ENCODE measurements around the gene ATP8A2. TPM values are rescaled to one million over a fixed set of nuclear protein-coding genes. Genes with fewer than 3 reads are reported as not detected.
A peak's percentile ranks its signal among the peaks of the same experiment; 100 is the strongest.

Gene ATP8A2
- total RNA-seq (2014; rRNA removed; shearing (Covaris generic)) (0.05 TPM in 1 of 2 replicates, not detected in the other), total RNA-seq (2022) (0.15 TPM in 1 of 2 replicates, not detected in the other), Bru-seq, nascent RNA (percentile 7 among the genes with signal in this experiment), BruChase-seq, experiment 1, labeled RNA remaining after a 6-hour chase (percentile 8 among the genes with signal in this experiment), BruChase-seq, experiment 2, labeled RNA remaining after a 2-hour chase (percentile 9 among the genes with signal in this experiment)
- long read RNA-seq, partial matches to known transcripts = 0 of 1 reads
- long read RNA-seq, other reads (novel, unspliced or antisense) = 1 of 1 reads

DNA sequence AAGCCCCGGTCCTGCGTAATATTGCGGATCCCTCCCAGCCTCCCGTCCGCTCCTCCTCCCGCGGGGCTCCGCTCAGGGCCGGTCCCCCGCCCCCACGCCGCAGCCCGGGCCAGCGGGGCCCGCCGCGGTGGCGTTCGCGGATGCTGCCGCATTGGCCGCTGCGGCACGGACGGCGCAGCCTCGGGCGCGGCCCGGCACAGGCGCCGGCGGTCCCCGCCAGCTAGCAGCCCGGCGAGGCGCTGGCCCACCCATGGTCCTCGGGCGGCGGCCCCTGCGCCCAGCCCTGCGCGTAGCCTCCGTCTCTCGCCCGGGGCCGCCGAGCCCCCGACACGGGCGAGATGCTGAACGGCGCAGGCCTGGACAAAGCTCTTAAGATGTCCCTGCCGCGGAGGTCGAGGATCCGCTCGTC lies at the start of gene ATP8A2:
ATP8A2 (plus strand) TSS at position 100 of the 409 bp plus-strand sequence; CDS start at position 339, 239 bp downstream.
- no peaks in the 10 kb centered on the region for H3K4me1 ChIP-seq (ENCODE audit: insufficient read depth, low read length, poor library complexity, severe bottlenecking)
- H3K4me2 ChIP-seq (ENCODE audit: low read length) = no peak within 1 kb of the TSS
- H4K20me1 ChIP-seq (ENCODE audit: insufficient read depth, low read length) = no peaks in the 10 kb centered on the region
- no peaks in the 10 kb centered on the region for H3K36me3 ChIP-seq (ENCODE audit: insufficient read depth, low read length)
- CTCF ChIA-PET (ENCODE audit: unreplicated experiment) = interaction anchor here (0.6 kb wide), 1 partner anchor 233 kb away, joined by 4 read pairs; no protein-coding TSS in a partner anchor
- no peak for DNase-seq (ENCODE audit: low spot score)
- H3K27ac ChIP-seq (ENCODE audit: low read depth, low read length, poor library complexity, severe bottlenecking) = no peak within 1 kb of the TSS
- H3K79me2 ChIP-seq (ENCODE audit: insufficient read depth, low read depth, low read length) = no peaks in the 10 kb centered on the region
- no peaks in the 10 kb centered on the region for H3K9me3 ChIP-seq (ENCODE audit: low read length)
- BruUV-seq (replicated peaks) = no TSS peak
- TF ChIP-seq, protein P1, sequence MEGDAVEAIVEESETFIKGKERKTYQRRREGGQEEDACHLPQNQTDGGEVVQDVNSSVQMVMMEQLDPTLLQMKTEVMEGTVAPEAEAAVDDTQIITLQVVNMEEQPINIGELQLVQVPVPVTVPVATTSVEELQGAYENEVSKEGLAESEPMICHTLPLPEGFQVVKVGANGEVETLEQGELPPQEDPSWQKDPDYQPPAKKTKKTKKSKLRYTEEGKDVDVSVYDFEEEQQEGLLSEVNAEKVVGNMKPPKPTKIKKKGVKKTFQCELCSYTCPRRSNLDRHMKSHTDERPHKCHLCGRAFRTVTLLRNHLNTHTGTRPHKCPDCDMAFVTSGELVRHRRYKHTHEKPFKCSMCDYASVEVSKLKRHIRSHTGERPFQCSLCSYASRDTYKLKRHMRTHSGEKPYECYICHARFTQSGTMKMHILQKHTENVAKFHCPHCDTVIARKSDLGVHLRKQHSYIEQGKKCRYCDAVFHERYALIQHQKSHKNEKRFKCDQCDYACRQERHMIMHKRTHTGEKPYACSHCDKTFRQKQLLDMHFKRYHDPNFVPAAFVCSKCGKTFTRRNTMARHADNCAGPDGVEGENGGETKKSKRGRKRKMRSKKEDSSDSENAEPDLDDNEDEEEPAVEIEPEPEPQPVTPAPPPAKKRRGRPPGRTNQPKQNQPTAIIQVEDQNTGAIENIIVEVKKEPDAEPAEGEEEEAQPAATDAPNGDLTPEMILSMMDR (conservative IDR thresholded peaks at IDR 0.05; ENCODE audit: low read length) = no peak
- no peak for TF ChIP-seq EZH2phosphoT487 (IDR thresholded peaks at IDR 0.05; ENCODE audit: borderline replicate concordance, low read depth, low read length)
- no peaks in the 10 kb centered on the region for H3K9me2 ChIP-seq (ENCODE audit: insufficient read depth, low read length)
- POLR2A ChIA-PET = no interaction called here
- H2AFZ ChIP-seq (ENCODE audit: low read length) = no peak within 1 kb of the TSS
- intact Hi-C loops (cut with micrococcal nuclease; ENCODE audit: unreplicated experiment) = no loop called here
- no peak within 1 kb of the TSS for H3K4me3 ChIP-seq (ENCODE audit: low read depth, low read length, poor library complexity, severe bottlenecking)

DNA sequence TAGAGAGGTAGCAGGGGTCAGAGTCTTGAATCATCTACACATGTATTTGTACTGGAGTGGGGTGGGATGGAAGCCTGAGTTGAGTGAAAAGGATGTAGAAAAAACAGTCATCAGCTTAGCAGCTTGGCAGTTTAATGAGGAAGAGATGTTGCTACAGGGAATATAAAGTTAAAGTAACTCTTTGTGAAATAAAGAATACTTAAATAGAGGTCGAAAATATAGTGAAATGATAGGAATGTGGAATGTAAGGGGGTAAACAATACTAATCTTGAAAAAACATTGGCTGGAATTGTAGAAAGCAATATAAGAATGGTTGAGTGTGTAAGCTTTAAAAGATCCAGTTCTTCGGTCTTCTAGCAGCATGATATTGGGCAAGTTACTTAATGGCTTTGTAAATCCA lies 47.7 kb upstream of the ATP8A2 start:
- H3K79me2 ChIP-seq (ENCODE audit: insufficient read depth, low read depth, low read length) = peaks cover 23% of the 10 kb centered on the region; the same call in 1 of the 2 replicates
- ChIA-PET CTCF (ENCODE audit: unreplicated experiment) (no interaction called here), POLR2A (interaction anchor here (1.0 kb wide), 1 partner anchor 38 kb away, joined by 3 read pairs; no protein-coding TSS in a partner anchor)
- TF ChIP-seq, protein P1 (conservative IDR thresholded peaks at IDR 0.05; ENCODE audit: low read length) = no peak
- no peak for TF ChIP-seq EZH2phosphoT487 (IDR thresholded peaks at IDR 0.05; ENCODE audit: borderline replicate concordance, low read depth, low read length)
- no peaks in the 10 kb centered on the region for H4K20me1 ChIP-seq (ENCODE audit: insufficient read depth, low read length)
- H3K4me3 ChIP-seq (ENCODE audit: low read depth, low read length, poor library complexity, severe bottlenecking) = no peak overlapping the region
- no peak overlapping the region for H3K4me2 ChIP-seq (ENCODE audit: low read length)
- H3K9me3 ChIP-seq (ENCODE audit: low read length) = no peaks in the 10 kb centered on the region
- DNase-seq (ENCODE audit: low spot score) = no peak
- no peaks in the 10 kb centered on the region for H3K4me1 ChIP-seq (ENCODE audit: insufficient read depth, low read length, poor library complexity, severe bottlenecking)
- intact Hi-C loops (cut with micrococcal nuclease; ENCODE audit: unreplicated experiment) = no loop called here
- H3K27ac ChIP-seq (ENCODE audit: low read depth, low read length, poor library complexity, severe bottlenecking) = no peak overlapping the region
- H2AFZ ChIP-seq (ENCODE audit: low read length) = no peak overlapping the region
- BruUV-seq (replicated peaks) = no TSS peak
- no peaks in the 10 kb centered on the region for H3K9me2 ChIP-seq (ENCODE audit: insufficient read depth, low read length)
- H3K36me3 ChIP-seq (ENCODE audit: insufficient read depth, low read length) = peaks cover 99% of the 10 kb centered on the region

DNA sequence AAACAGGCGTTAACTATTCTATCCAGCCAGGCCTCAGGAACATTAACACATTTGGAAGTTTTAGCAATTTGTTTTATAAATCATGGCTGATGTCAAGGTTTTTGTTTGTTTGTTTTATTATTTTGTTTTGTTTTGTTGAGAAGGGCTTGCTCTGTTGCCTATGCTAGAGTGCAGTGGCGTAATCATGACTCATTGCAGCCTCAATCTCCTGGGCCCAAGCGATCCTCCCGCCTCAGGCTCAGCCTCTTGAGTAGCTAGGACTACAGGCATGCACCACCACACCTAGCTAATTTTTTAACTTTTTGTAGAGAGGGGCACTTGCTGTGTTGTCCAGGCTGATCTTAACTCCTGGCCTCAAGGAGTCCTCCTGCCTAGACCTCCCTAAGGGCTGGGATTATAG lies 42.1 kb upstream of the ATP8A2 start:
- Histone ChIP-seq H3K27ac (ENCODE audit: low read depth, low read length, poor library complexity, severe bottlenecking) (no peak overlapping the region), H3K4me3 (ENCODE audit: low read depth, low read length, poor library complexity, severe bottlenecking) (no peak overlapping the region), H3K4me2 (ENCODE audit: low read length) (no peak overlapping the region), H2AFZ (ENCODE audit: low read length) (no peak overlapping the region), H3K36me3 (ENCODE audit: insufficient read depth, low read length) (peaks cover 100% of the 10 kb centered on the region), H3K79me2 (ENCODE audit: insufficient read depth, low read depth, low read length) (peaks cover 7% of the 10 kb centered on the region; the same call in 1 of the 2 replicates), H3K9me2 (ENCODE audit: insufficient read depth, low read length) (no peaks in the 10 kb centered on the region), H4K20me1 (ENCODE audit: insufficient read depth, low read length) (0 out of 2 replicates have a peak, but pooled peaks cover 3% of the 10 kb centered on the region), H3K4me1 (ENCODE audit: insufficient read depth, low read length, poor library complexity, severe bottlenecking) (no peaks in the 10 kb centered on the region), H3K9me3 (ENCODE audit: low read length) (no peaks in the 10 kb centered on the region)
- intact Hi-C loops (cut with micrococcal nuclease; ENCODE audit: unreplicated experiment) = loop anchor here (5.0 kb wide), 1 partner anchor 77 kb away; no protein-coding TSS in a partner anchor
- no peak for TF ChIP-seq EZH2phosphoT487 (IDR thresholded peaks at IDR 0.05; ENCODE audit: borderline replicate concordance, low read depth, low read length)
- TF ChIP-seq, protein P1 (conservative IDR thresholded peaks at IDR 0.05; ENCODE audit: low read length) = no peak
- POLR2A ChIA-PET = interaction anchor here (0.6 to 1.3 kb wide), 3 partner anchors 20 to 46 kb away, joined by 3 to 4 read pairs (median 3); no protein-coding TSS in a partner anchor
- no TSS peak for BruUV-seq (replicated peaks)
- no peak for DNase-seq (ENCODE audit: low spot score)
- CTCF ChIA-PET (ENCODE audit: unreplicated experiment) = no interaction called here

Data from OCI-LY7 (cell line).